AG04450 (cell line): Measurements from ENCODE around the gene MEGF6. TPM values are rescaled to one million over a fixed set of nuclear protein-coding genes. Genes with fewer than 3 reads are reported as not detected.

Source experiments
- CTCF ChIA-PET: fragments of 300-600, 350-600 bp; formaldehyde crosslinking; extraction: SDS; loops from one replicate; lab custom pipeline; 2022; ENCODE audit warnings: antibody characterized with exemption, inconsistent platforms; lab: Charles Lee
- POLR2A ChIA-PET: fragments of 350-600 bp; formaldehyde crosslinking; extraction: SDS; loops from one replicate; lab custom pipeline; 2021; ENCODE audit warnings: antibody characterized with exemption, inconsistent platforms; lab: Yijun Ruan, JAX
- DNase-seq: peaks from one replicate; pipeline ENCODE4 v3.0.0-alpha.2; 2011; ENCODE audit warnings: low read depth, low spot score
- H3K27ac ChIP-seq: one replicate; pipeline ENCODE4 v1.5.1; 2012; ENCODE audit warnings: low read depth, low read length, control low read depth
- H3K27me3 ChIP-seq: one replicate; pipeline ENCODE4 v1.6.0; 2012; ENCODE audit warnings: low read length; ENCODE audit not compliant: control insufficient read depth, insufficient read depth
- H3K4me3 ChIP-seq: 2 replicates; pipeline ENCODE4 v1.5.1; 2011; ENCODE audit warnings: mild to moderate bottlenecking, low read depth, low read length, control low read depth
- H3K9me3 ChIP-seq: 2 replicates; pipeline ENCODE4 v1.5.1; 2012; ENCODE audit warnings: low read length; ENCODE audit not compliant: control insufficient read depth, insufficient read depth
- CTCF ChIP-seq: IDR thresholded peaks from 2 replicates; pipeline ENCODE4 v1.5.1; 2011; ENCODE audit warnings: low read depth, low read length, control low read depth, inconsistent platforms
- polyA plus RNA-seq: library from polyadenylated mRNA; depleted of rRNA; stranded (reverse); fragments of >200 nt; gene quantifications from 2 replicates; pipeline ENCODE4 v1.2.3, GENCODE V29; 2011

The MEGF6 gene
- polyA plus RNA-seq, 1 experiment = 0.45 TPM

GRCh38 chr1:3496916-3497315 is 114.4 kb downstream of the MEGF6 start:
- Histone ChIP-seq H3K27ac (no peak overlapping the region), H3K27me3 (peaks cover 2% of the 10 kb centered on the region), H3K9me3 (peaks cover 5% of the 10 kb centered on the region), H3K4me3 (no peak overlapping the region)
- DNase-seq = no peak
- POLR2A ChIA-PET = no interaction called here
- TF ChIP-seq CTCF = no peak
- CTCF ChIA-PET = no interaction called here

- POLR2A ChIA-PET = no interaction called here
Observed at GRCh38 chr1:3495776-3496745, 115.2 kb downstream of the MEGF6 start.

GRCh38 chr1:3494321-3495308 is 116.7 kb downstream of the MEGF6 start:
- Histone ChIP-seq H3K9me3 (no peaks in the 10 kb centered on the region), H3K27ac (no peak overlapping the region), H3K4me3 (no peak overlapping the region), H3K27me3 (peaks cover 2% of the 10 kb centered on the region)
- ChIA-PET POLR2A (no interaction called here), CTCF (interaction anchor here (1.1 kb wide), 1 partner anchor 121 kb away, joined by 3 read pairs; no protein-coding TSS in a partner anchor)
- TF ChIP-seq CTCF = no peak
- DNase-seq = no peak

More at GRCh38 chr1:3495776-3496745, 115.2 kb downstream of the MEGF6 start:
- CTCF ChIA-PET = no interaction called here
- Histone ChIP-seq H3K9me3 (no peaks in the 10 kb centered on the region), H3K27me3 (peaks cover 2% of the 10 kb centered on the region), H3K4me3 (no peak overlapping the region), H3K27ac (no peak overlapping the region)
- no peak for TF ChIP-seq CTCF
- DNase-seq = no peak

GRCh38 chr1:3492545-3493246 is 118.6 kb downstream of the MEGF6 start:
- Histone ChIP-seq H3K9me3 (peaks cover 5% of the 10 kb centered on the region; the same call in 1 of the 2 replicates), H3K27ac (no peak overlapping the region), H3K4me3 (no peak overlapping the region), H3K27me3 (peaks cover 8% of the 10 kb centered on the region)
- TF ChIP-seq CTCF = no peak
- ChIA-PET POLR2A (no interaction called here), CTCF (interaction anchor here (0.6 to 1.5 kb wide), 6 partner anchors 40 to 1759 kb away, joined by 3 to 20 read pairs (median 6); no protein-coding TSS in a partner anchor)
- DNase-seq = no peak
